HEK293 (cell line): Measurements from ENCODE around the gene SCNN1A.

ENCODE experiments used
- ATF2 ChIP-seq: fragments of 450-650 bp; formaldehyde crosslinking; IDR thresholded peaks from 2 replicates; pipeline ENCODE4 v1.5.1; 2016; ENCODE audit warnings: missing biosample characterization, missing genetic modification characterization, low read depth
- PRDM4 ChIP-seq: fragments of 450-650 bp; formaldehyde crosslinking; IDR thresholded peaks from 2 replicates; pipeline ENCODE4 v1.5.1; 2017; ENCODE audit warnings: missing biosample characterization, missing genetic modification characterization
- SETDB1 ChIP-seq: IDR thresholded peaks from one replicate; pipeline ENCODE4 v1.6.1; 2017; ENCODE audit warnings: mild to moderate bottlenecking, low read length, moderate library complexity, mixed read lengths; ENCODE audit not compliant: insufficient read length
- SP7 ChIP-seq: fragments of 450-650 bp; formaldehyde crosslinking; IDR thresholded peaks from 2 replicates; pipeline ENCODE4 v1.5.1; 2016; ENCODE audit warnings: missing biosample characterization, missing genetic modification characterization
- ZBTB21 ChIP-seq: fragments of 450-650 bp; formaldehyde crosslinking; IDR thresholded peaks from 2 replicates; pipeline ENCODE4 v1.5.1; 2017; ENCODE audit warnings: missing biosample characterization, missing genetic modification characterization
- ZFP41 ChIP-seq: fragments of 450-650 bp; formaldehyde crosslinking; IDR thresholded peaks from 2 replicates; pipeline ENCODE4 v1.5.1; 2016; ENCODE audit warnings: missing biosample characterization, missing genetic modification characterization, borderline replicate concordance
- ZIC2 ChIP-seq: fragments of 450-650 bp; formaldehyde crosslinking; IDR thresholded peaks from 2 replicates; pipeline ENCODE4 v1.5.1; 2016; ENCODE audit warnings: missing biosample characterization, missing genetic modification characterization
- ZNF10 ChIP-seq: fragments of 450-650 bp; formaldehyde crosslinking; IDR thresholded peaks from 2 replicates; pipeline ENCODE4 v1.5.1; 2017; ENCODE audit warnings: missing biosample characterization, missing genetic modification characterization
- ZNF157 ChIP-seq: fragments of 450-650 bp; formaldehyde crosslinking; IDR thresholded peaks from 2 replicates; pipeline ENCODE4 v1.5.1; 2016; ENCODE audit warnings: missing biosample characterization, missing genetic modification characterization
- ZNF214 ChIP-seq: fragments of 450-650 bp; formaldehyde crosslinking; IDR thresholded peaks from 2 replicates; pipeline ENCODE4 v1.5.1; 2017; ENCODE audit warnings: missing biosample characterization, mild to moderate bottlenecking, missing genetic modification characterization, borderline replicate concordance
- ZNF221 ChIP-seq: fragments of 450-650 bp; formaldehyde crosslinking; IDR thresholded peaks from 2 replicates; pipeline ENCODE4 v1.5.1; 2017; ENCODE audit warnings: missing biosample characterization, missing genetic modification characterization, borderline replicate concordance
- ZNF24 ChIP-seq: fragments of 450-650 bp; formaldehyde crosslinking; IDR thresholded peaks from 2 replicates; pipeline ENCODE4 v1.5.1; 2016; ENCODE audit warnings: missing biosample characterization, missing genetic modification characterization
- ZNF26 ChIP-seq: fragments of 450-650 bp; formaldehyde crosslinking; IDR thresholded peaks from 2 replicates; pipeline ENCODE4 v1.5.1; 2016; ENCODE audit warnings: missing biosample characterization, missing genetic modification characterization
- ZNF366 ChIP-seq: fragments of 450-650 bp; formaldehyde crosslinking; conservative IDR thresholded peaks from 2 replicates; pipeline ENCODE4 v1.5.1; 2016; ENCODE audit warnings: missing biosample characterization, missing genetic modification characterization
- ZNF391 ChIP-seq: fragments of 450-650 bp; formaldehyde crosslinking; IDR thresholded peaks from 2 replicates; pipeline ENCODE4 v1.5.1; 2016; ENCODE audit warnings: low read depth, missing biosample characterization, missing genetic modification characterization, borderline replicate concordance
- ZNF416 ChIP-seq: fragments of 450-650 bp; formaldehyde crosslinking; IDR thresholded peaks from 2 replicates; pipeline ENCODE4 v1.5.1; 2016; ENCODE audit warnings: missing biosample characterization, missing genetic modification characterization
- ZNF600 ChIP-seq: fragments of 450-650 bp; formaldehyde crosslinking; IDR thresholded peaks from 2 replicates; pipeline ENCODE4 v1.5.1; 2016; ENCODE audit warnings: missing biosample characterization, missing genetic modification characterization
- ZNF621 ChIP-seq: fragments of 450-650 bp; formaldehyde crosslinking; IDR thresholded peaks from 2 replicates; pipeline ENCODE4 v1.5.1; 2017; ENCODE audit warnings: missing biosample characterization, missing genetic modification characterization
- ZNF626 ChIP-seq: fragments of 450-650 bp; sonication (Bioruptor Pico); formaldehyde crosslinking; IDR thresholded peaks from 2 replicates; pipeline ENCODE4 v1.5.1; 2018; ENCODE audit warnings: missing biosample characterization, missing genetic modification characterization, inconsistent platforms
- ZNF654 ChIP-seq: fragments of 450-650 bp; formaldehyde crosslinking; IDR thresholded peaks from 2 replicates; pipeline ENCODE4 v1.5.1; 2016; ENCODE audit warnings: low read depth, missing biosample characterization, missing genetic modification characterization
- ZNF776 ChIP-seq: fragments of 450-650 bp; formaldehyde crosslinking; IDR thresholded peaks from 2 replicates; pipeline ENCODE4 v1.5.0; 2017; ENCODE audit warnings: missing biosample characterization, missing genetic modification characterization, borderline replicate concordance
- ZNF837 ChIP-seq: fragments of 450-650 bp; formaldehyde crosslinking; IDR thresholded peaks from 2 replicates; pipeline ENCODE4 v1.5.1; 2016; ENCODE audit warnings: missing biosample characterization, missing genetic modification characterization
- ZSCAN4 ChIP-seq: fragments of 450-650 bp; formaldehyde crosslinking; IDR thresholded peaks from 2 replicates; pipeline ENCODE4 v1.5.1; 2017; ENCODE audit warnings: missing biosample characterization, missing genetic modification characterization
- TF ChIP-seq, protein P1 (sequence below): fragments of 450-650 bp; formaldehyde crosslinking; IDR thresholded peaks from 2 replicates; pipeline ENCODE4 v1.5.1; 2017; ENCODE audit warnings: missing biosample characterization, missing genetic modification characterization
- TF ChIP-seq, protein P2 (sequence below): fragments of 450-650 bp; formaldehyde crosslinking; IDR thresholded peaks from 2 replicates; pipeline ENCODE4 v1.5.1; 2016; ENCODE audit warnings: missing biosample characterization, missing genetic modification characterization
- TF ChIP-seq, protein P3 (sequence below): fragments of 450-650 bp; formaldehyde crosslinking; IDR thresholded peaks from 2 replicates; pipeline ENCODE4 v1.5.1; 2016; ENCODE audit warnings: missing biosample characterization, missing genetic modification characterization

Gene SCNN1A

DNA sequence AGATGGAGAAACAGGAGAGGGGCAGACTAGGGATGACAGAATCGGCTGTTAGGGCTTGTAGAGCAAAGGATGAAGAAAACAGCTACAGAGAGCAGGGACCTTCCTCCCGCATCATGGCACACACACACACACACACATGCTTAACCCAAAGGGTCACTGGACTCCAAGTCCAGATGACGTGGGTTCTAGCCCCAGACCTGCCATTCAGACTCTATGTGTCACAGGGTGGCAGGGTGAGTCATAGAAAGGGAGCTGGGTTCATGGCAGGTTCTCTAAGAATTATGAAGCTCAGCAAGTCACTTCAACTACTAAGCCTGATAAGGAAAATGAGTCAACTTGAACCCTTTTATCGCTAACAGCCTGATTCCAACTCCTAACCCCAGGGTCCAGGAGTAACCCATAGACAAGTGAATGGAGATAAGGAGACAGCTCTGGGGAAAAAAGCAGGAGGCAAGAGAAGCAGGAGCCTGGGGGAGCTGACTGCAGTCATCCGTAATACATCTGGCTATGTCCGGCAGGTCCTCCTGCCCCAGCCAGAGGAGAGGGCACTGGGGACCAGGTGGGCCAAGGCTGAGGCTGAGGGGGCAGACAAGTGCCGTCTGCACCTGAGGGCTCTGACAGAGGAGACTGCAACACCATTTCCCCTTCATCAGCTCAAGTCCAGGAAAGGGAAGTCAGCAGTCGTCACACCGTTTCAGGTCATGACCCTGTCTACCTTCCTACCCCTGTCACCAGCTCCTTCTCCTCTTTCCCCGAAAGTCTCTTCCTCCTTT, 29.9 kb downstream of the SCNN1A start (continued):
- TF ChIP-seq, protein P1, sequence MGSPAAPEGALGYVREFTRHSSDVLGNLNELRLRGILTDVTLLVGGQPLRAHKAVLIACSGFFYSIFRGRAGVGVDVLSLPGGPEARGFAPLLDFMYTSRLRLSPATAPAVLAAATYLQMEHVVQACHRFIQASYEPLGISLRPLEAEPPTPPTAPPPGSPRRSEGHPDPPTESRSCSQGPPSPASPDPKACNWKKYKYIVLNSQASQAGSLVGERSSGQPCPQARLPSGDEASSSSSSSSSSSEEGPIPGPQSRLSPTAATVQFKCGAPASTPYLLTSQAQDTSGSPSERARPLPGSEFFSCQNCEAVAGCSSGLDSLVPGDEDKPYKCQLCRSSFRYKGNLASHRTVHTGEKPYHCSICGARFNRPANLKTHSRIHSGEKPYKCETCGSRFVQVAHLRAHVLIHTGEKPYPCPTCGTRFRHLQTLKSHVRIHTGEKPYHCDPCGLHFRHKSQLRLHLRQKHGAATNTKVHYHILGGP (tag by site-specific recombination): no peak
- no peak for TF ChIP-seq ZNF157 (tag by site-specific recombination)
- TF ChIP-seq ZNF391: no peak
- TF ChIP-seq ZNF654: no peak
- peak; percentile 69 for TF ChIP-seq ZBTB21 (tag by site-specific recombination)
- TF ChIP-seq ATF2 (tag by site-specific recombination): 0 out of 2 replicates have a peak, but pooled peaks have one; percentile 44
- no peak for TF ChIP-seq ZNF776 (tag by site-specific recombination)
- TF ChIP-seq, protein P2, sequence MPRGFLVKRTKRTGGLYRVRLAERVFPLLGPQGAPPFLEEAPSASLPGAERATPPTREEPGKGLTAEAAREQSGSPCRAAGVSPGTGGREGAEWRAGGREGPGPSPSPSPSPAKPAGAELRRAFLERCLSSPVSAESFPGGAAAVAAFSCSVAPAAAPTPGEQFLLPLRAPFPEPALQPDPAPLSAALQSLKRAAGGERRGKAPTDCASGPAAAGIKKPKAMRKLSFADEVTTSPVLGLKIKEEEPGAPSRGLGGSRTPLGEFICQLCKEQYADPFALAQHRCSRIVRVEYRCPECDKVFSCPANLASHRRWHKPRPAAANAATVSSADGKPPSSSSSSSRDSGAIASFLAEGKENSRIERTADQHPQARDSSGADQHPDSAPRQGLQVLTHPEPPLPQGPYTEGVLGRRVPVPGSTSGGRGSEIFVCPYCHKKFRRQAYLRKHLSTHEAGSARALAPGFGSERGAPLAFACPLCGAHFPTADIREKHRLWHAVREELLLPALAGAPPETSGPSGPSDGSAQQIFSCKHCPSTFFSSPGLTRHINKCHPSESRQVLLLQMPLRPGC: peak; percentile 32; the same call in 1 of the 2 replicates
- no peak for TF ChIP-seq ZNF221 (tag by site-specific recombination)
- no peak for TF ChIP-seq ZNF26 (tag by site-specific recombination)
- 0 out of 2 replicates have a peak, but pooled peaks have one; percentile 24 for TF ChIP-seq ZSCAN4 (tag by site-specific recombination)
- TF ChIP-seq ZNF600 (tag by site-specific recombination): 0 out of 2 replicates have a peak, but pooled peaks have one; percentile 19
- no peak for TF ChIP-seq ZNF626 (tag by site-specific recombination)
- no peak; the same call in 1 of the 2 replicates for TF ChIP-seq ZNF24 (tag by site-specific recombination)
- TF ChIP-seq ZNF366 (tag by site-specific recombination): peak; percentile 55; the same call in 1 of the 2 replicates
- TF ChIP-seq ZNF621: no peak
- TF ChIP-seq ZNF214 (tag by site-specific recombination): no peak
- peak; percentile 80 for TF ChIP-seq SP7 (tag by site-specific recombination)
- TF ChIP-seq ZNF837 (tag by site-specific recombination): no peak
- TF ChIP-seq, protein P3, sequence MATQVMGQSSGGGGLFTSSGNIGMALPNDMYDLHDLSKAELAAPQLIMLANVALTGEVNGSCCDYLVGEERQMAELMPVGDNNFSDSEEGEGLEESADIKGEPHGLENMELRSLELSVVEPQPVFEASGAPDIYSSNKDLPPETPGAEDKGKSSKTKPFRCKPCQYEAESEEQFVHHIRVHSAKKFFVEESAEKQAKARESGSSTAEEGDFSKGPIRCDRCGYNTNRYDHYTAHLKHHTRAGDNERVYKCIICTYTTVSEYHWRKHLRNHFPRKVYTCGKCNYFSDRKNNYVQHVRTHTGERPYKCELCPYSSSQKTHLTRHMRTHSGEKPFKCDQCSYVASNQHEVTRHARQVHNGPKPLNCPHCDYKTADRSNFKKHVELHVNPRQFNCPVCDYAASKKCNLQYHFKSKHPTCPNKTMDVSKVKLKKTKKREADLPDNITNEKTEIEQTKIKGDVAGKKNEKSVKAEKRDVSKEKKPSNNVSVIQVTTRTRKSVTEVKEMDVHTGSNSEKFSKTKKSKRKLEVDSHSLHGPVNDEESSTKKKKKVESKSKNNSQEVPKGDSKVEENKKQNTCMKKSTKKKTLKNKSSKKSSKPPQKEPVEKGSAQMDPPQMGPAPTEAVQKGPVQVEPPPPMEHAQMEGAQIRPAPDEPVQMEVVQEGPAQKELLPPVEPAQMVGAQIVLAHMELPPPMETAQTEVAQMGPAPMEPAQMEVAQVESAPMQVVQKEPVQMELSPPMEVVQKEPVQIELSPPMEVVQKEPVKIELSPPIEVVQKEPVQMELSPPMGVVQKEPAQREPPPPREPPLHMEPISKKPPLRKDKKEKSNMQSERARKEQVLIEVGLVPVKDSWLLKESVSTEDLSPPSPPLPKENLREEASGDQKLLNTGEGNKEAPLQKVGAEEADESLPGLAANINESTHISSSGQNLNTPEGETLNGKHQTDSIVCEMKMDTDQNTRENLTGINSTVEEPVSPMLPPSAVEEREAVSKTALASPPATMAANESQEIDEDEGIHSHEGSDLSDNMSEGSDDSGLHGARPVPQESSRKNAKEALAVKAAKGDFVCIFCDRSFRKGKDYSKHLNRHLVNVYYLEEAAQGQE (tag by site-specific recombination): no peak
- no peak for TF ChIP-seq ZFP41 (tag by site-specific recombination)
- no peak for TF ChIP-seq SETDB1
- peak; percentile 64 for TF ChIP-seq ZIC2 (tag by site-specific recombination)
- TF ChIP-seq PRDM4 (tag by site-specific recombination): no peak
- TF ChIP-seq ZNF416 (tag by site-specific recombination): no peak
- peak; percentile 92 for TF ChIP-seq ZNF10 (tag by site-specific recombination)
